Glutamatergic neuron (in vitro differentiated cells): Measurements from ENCODE around the gene LTO1. TPM values are rescaled to one million over a fixed set of nuclear protein-coding genes. Genes with fewer than 3 reads are reported as not detected.

Experiments
- DNase-seq: peaks from one replicate; pipeline ENCODE4 v3.0.0; 2022
- H3K27ac Mint-ChIP-seq: one replicate; pipeline ENCODE4 v1.8.0; 2020; ENCODE audit warnings: mild to moderate bottlenecking, mixed read lengths, inconsistent platforms; ENCODE audit not compliant: unreplicated experiment
- H3K27me3 Mint-ChIP-seq: one replicate; pipeline ENCODE4 v1.8.0; 2020; ENCODE audit warnings: mild to moderate bottlenecking, moderate library complexity, mixed read lengths, inconsistent platforms; ENCODE audit not compliant: unreplicated experiment
- H3K36me3 Mint-ChIP-seq: one replicate; pipeline ENCODE4 v1.8.0; 2020; ENCODE audit warnings: mild to moderate bottlenecking, mixed read lengths, inconsistent platforms; ENCODE audit not compliant: unreplicated experiment
- H3K4me1 Mint-ChIP-seq: one replicate; pipeline ENCODE4 v1.8.0; 2020; ENCODE audit warnings: mild to moderate bottlenecking, low read depth, mixed read lengths, inconsistent platforms; ENCODE audit not compliant: unreplicated experiment
- H3K4me3 Mint-ChIP-seq: one replicate; pipeline ENCODE4 v1.8.0; 2020; ENCODE audit warnings: mild to moderate bottlenecking, mixed read lengths, inconsistent platforms; ENCODE audit not compliant: unreplicated experiment
- H3K9me3 Mint-ChIP-seq: one replicate; pipeline ENCODE4 v1.8.0; 2020; ENCODE audit warnings: mild to moderate bottlenecking, moderate library complexity, mixed read lengths, inconsistent platforms; ENCODE audit not compliant: unreplicated experiment
- CTCF ChIP-seq: fragments of 200-600 bp; sonication (generic); IDR thresholded peaks from one replicate; pipeline ENCODE4 v1.5.0; 2021; ENCODE audit not compliant: partially characterized antibody, unreplicated experiment
- total RNA-seq: library from RNA; stranded (reverse); fragmentation: NEBNext Ultra II Directional; extraction: Animal tissue kit (Norgen Biotek cat#: 25700); gene quantifications from one replicate; pipeline ENCODE4 v1.2.1, GENCODE V29; 2021; ENCODE audit not compliant: unreplicated experiment

LTO1 gene
- total RNA-seq, 1 donor from 2014 or later = 38.1 TPM

GRCh38 chr11:69662806-69663205 is 12.3 kb downstream of the LTO1 start:
- Mint-ChIP-seq H3K9me3 (no peaks in the 10 kb centered on the region), H3K27ac (no peak overlapping the region), H3K36me3 (no peaks in the 10 kb centered on the region), H3K4me3 (no peak overlapping the region), H3K27me3 (no peaks in the 10 kb centered on the region), H3K4me1 (peaks cover 8% of the 10 kb centered on the region)
- no peak for DNase-seq
- TF ChIP-seq CTCF = no peak

GRCh38 chr11:69662021-69662698 is 13.0 kb downstream of the LTO1 start:
- H3K9me3 Mint-ChIP-seq = no peaks in the 10 kb centered on the region
- H3K36me3 Mint-ChIP-seq = no peaks in the 10 kb centered on the region
- no peak overlapping the region for H3K4me3 Mint-ChIP-seq
- DNase-seq = no peak
- no peak overlapping the region for H3K27ac Mint-ChIP-seq
- peaks cover 2% of the 10 kb centered on the region for H3K4me1 Mint-ChIP-seq
- TF ChIP-seq CTCF = peak; percentile 51
- peaks cover under 1% of the 10 kb centered on the region for H3K27me3 Mint-ChIP-seq

- Mint-ChIP-seq H3K27ac (no peak overlapping the region), H3K27me3 (peaks cover 5% of the 10 kb centered on the region), H3K4me1 (peaks cover 2% of the 10 kb centered on the region), H3K36me3 (no peaks in the 10 kb centered on the region), H3K4me3 (no peak overlapping the region), H3K9me3 (no peaks in the 10 kb centered on the region)
- no peak for DNase-seq
- no peak for TF ChIP-seq CTCF
Observed at GRCh38 chr11:69661413-69661715, 13.8 kb downstream of the LTO1 start.

GRCh38 chr11:69660001-69660500 is 15.1 kb downstream of the LTO1 start:
- H3K36me3 Mint-ChIP-seq = no peaks in the 10 kb centered on the region
- H3K27me3 Mint-ChIP-seq = peaks cover 5% of the 10 kb centered on the region
- H3K27ac Mint-ChIP-seq = no peak overlapping the region
- DNase-seq = no peak
- peaks cover 2% of the 10 kb centered on the region for H3K4me1 Mint-ChIP-seq
- TF ChIP-seq CTCF = no peak
- no peak overlapping the region for H3K4me3 Mint-ChIP-seq
- peaks cover 2% of the 10 kb centered on the region for H3K9me3 Mint-ChIP-seq

- H3K9me3 Mint-ChIP-seq = peaks cover 2% of the 10 kb centered on the region
- peaks cover 2% of the 10 kb centered on the region for H3K4me1 Mint-ChIP-seq
- H3K27me3 Mint-ChIP-seq = peaks cover 5% of the 10 kb centered on the region
- peak overlapping the region; percentile 49 for H3K27ac Mint-ChIP-seq
- no peak for DNase-seq
- no peak for TF ChIP-seq CTCF
- no peak overlapping the region for H3K4me3 Mint-ChIP-seq
- no peaks in the 10 kb centered on the region for H3K36me3 Mint-ChIP-seq
Observed at GRCh38 chr11:69659591-69659990, 15.6 kb downstream of the LTO1 start.
